ENCODE results near the gene PNPLA2.

The PNPLA2 gene

GRCh38 chr11:796565-797295 is 22.0 kb upstream of the PNPLA2 start:
- FAIRE-seq (peak; percentile 63), DNase-seq (ENCODE audit: insufficient read length, low spot score) (no peak)

- FAIRE-seq = peak; percentile 92
- no peak for DNase-seq (ENCODE audit: insufficient read length, low spot score)
Measured at GRCh38 chr11:797296-798092, 21.2 kb upstream of the PNPLA2 start.

- DNase-seq (ENCODE audit: insufficient read length, low spot score) (no peak), FAIRE-seq (no peak)
Measured at GRCh38 chr11:798093-798713, 20.5 kb upstream of the PNPLA2 start, which contains the start of gene SLC25A22. TSS of gene SLC25A22 (minus strand) at chr11:798281. CDS start at chr11:795006, 3,275 bp downstream.

- DNase-seq (ENCODE audit: insufficient read length, low spot score) (no peak), FAIRE-seq (no peak)
Measured at GRCh38 chr11:799641-800316, 18.9 kb upstream of the PNPLA2 start.

- no peak for FAIRE-seq
- DNase-seq (ENCODE audit: insufficient read length, low spot score) = no peak
Measured at GRCh38 chr11:800473-800872, 18.2 kb upstream of the PNPLA2 start.

- DNase-seq (ENCODE audit: insufficient read length, low spot score) = no peak
- no peak for FAIRE-seq
Measured at GRCh38 chr11:801097-801780, 17.5 kb upstream of the PNPLA2 start.

GRCh38 chr11:802018-802617 is 16.6 kb upstream of the PNPLA2 start:
- no peak for FAIRE-seq

GRCh38 chr11:802693-803466 is 15.8 kb upstream of the PNPLA2 start:
- FAIRE-seq = no peak
- DNase-seq (ENCODE audit: insufficient read length, low spot score) = no peak

More at GRCh38 chr11:802018-802617, 16.6 kb upstream of the PNPLA2 start:
- no peak for DNase-seq (ENCODE audit: insufficient read length, low spot score)

GRCh38 chr11:803467-803742 is 15.3 kb upstream of the PNPLA2 start:
- FAIRE-seq (no peak), DNase-seq (ENCODE audit: insufficient read length, low spot score) (no peak)

- FAIRE-seq = peak; percentile 48
- peak; percentile 44 for DNase-seq (ENCODE audit: insufficient read length, low spot score)
Measured at GRCh38 chr11:803770-804598, 14.7 kb upstream of the PNPLA2 start.

GRCh38 chr11:804599-804964 is 14.1 kb upstream of the PNPLA2 start:
- no peak for FAIRE-seq
- DNase-seq (ENCODE audit: insufficient read length, low spot score) = no peak

- DNase-seq (ENCODE audit: insufficient read length, low spot score) (no peak), FAIRE-seq (peak; percentile 26)
Measured at GRCh38 chr11:808427-809286, 10.1 kb upstream of the PNPLA2 start.

GRCh38 chr11:809287-810039 is 9.3 kb upstream of the PNPLA2 start, which contains the start of gene RPLP2:
TSS of gene RPLP2 (plus strand) at chr11:809967. CDS start at chr11:810235, 268 bp downstream.
- FAIRE-seq = peak; percentile 97

GRCh38 chr11:810040-810567 is 8.6 kb upstream of the PNPLA2 start:
- DNase-seq (ENCODE audit: insufficient read length, low spot score) = no peak
- FAIRE-seq = no peak

More at GRCh38 chr11:809287-810039, 9.3 kb upstream of the PNPLA2 start, which contains the start of gene RPLP2:
- peak; percentile 92 for DNase-seq (ENCODE audit: insufficient read length, low spot score)

GRCh38 chr11:811446-812245 is 7.1 kb upstream of the PNPLA2 start:
- FAIRE-seq (no peak), DNase-seq (ENCODE audit: insufficient read length, low spot score) (no peak)

GRCh38 chr11:812390-812789 is 6.3 kb upstream of the PNPLA2 start:
- FAIRE-seq (no peak), DNase-seq (ENCODE audit: insufficient read length, low spot score) (no peak)
